Liver (tissue), 9 donors: Measurements from ENCODE around the gene ILDR1. TPM values are rescaled to one million over a fixed set of nuclear protein-coding genes. Genes with fewer than 3 reads are reported as not detected.

Source experiments
- DNase-seq: peaks from one replicate; pipeline ENCODE4 v3.0.0-alpha.2; 2017; ENCODE audit warnings: low spot score
- H3K27ac ChIP-seq, 2 donors: one replicate each; pipeline ENCODE4 v1.7.0; 2013; ENCODE audit warnings: inconsistent platforms in 2 of 2, low read length in 2 of 2, control low read depth in 1 of 2, low read depth in 1 of 2, mild to moderate bottlenecking in 1 of 2
- H3K27me3 ChIP-seq, 4 donors: one replicate each; pipeline versions ENCODE4 v1.6.1 to v1.7.0; 2013; ENCODE audit warnings: low read length in 3 of 4, inconsistent platforms in 1 of 4, mild to moderate bottlenecking in 1 of 4, moderate library complexity in 1 of 4; ENCODE audit not compliant: control insufficient read depth in 4 of 4, insufficient read depth in 4 of 4
- H3K36me3 ChIP-seq, 4 donors: one replicate each; pipeline versions ENCODE4 v1.6.1 to v1.7.0; 2013; ENCODE audit warnings: low read length in 3 of 4, mild to moderate bottlenecking in 3 of 4, low read depth in 1 of 4, moderate library complexity in 1 of 4; ENCODE audit not compliant: control insufficient read depth in 4 of 4, insufficient read depth in 3 of 4
- H3K4me1 ChIP-seq, 4 donors: one replicate each; pipeline versions ENCODE4 v1.6.1 to v1.7.0; 2013; ENCODE audit warnings: low read length in 3 of 4, mild to moderate bottlenecking in 3 of 4, moderate library complexity in 1 of 4; ENCODE audit not compliant: control insufficient read depth in 4 of 4, insufficient read depth in 4 of 4
- H3K4me3 ChIP-seq, 3 donors: one replicate each; pipeline versions ENCODE4 v1.6.1 to v1.7.0; 2013; ENCODE audit warnings: low read length in 3 of 3, control low read depth in 1 of 3, low read depth in 1 of 3, mild to moderate bottlenecking in 1 of 3
- H3K9ac ChIP-seq, 2 donors: one replicate each; pipeline ENCODE4 v1.7.0; 2013; ENCODE audit warnings: low read length in 2 of 2, mild to moderate bottlenecking in 2 of 2, moderate library complexity in 2 of 2, control low read depth in 1 of 2, low read depth in 1 of 2
- H3K9me3 ChIP-seq, 4 donors: one replicate each; pipeline versions ENCODE4 v1.6.1 to v1.7.0; 2013; ENCODE audit warnings: low read length in 3 of 4; ENCODE audit not compliant: control insufficient read depth in 4 of 4
- ATF3 ChIP-seq: IDR thresholded peaks from 2 replicates; pipeline ENCODE4 v1.6.1; 2016; ENCODE audit warnings: antibody characterized with exemption
- EGR1 ChIP-seq, 2 donors: IDR thresholded peaks; 2 replicates each; pipeline ENCODE4 v1.6.1; 2016 to 2018; ENCODE audit warnings: antibody characterized with exemption in 2 of 2, low read depth in 2 of 2
- FOXA1 ChIP-seq: IDR thresholded peaks from 2 replicates; pipeline ENCODE4 v1.6.1; 2016; ENCODE audit warnings: antibody characterized with exemption
- FOXA2 ChIP-seq: IDR thresholded peaks from 2 replicates; pipeline ENCODE4 v1.6.1; 2016; ENCODE audit warnings: antibody characterized with exemption
- GABPA ChIP-seq, 2 donors: IDR thresholded peaks in 1 of 2; conservative IDR thresholded peaks in 1 of 2; 2 replicates each; pipeline ENCODE4 v1.6.1; 2016; ENCODE audit warnings: antibody characterized with exemption in 2 of 2, mild to moderate bottlenecking in 1 of 2, moderate library complexity in 1 of 2
- HNF4A ChIP-seq, 2 donors: conservative IDR thresholded peaks; 2 replicates each; pipeline ENCODE4 v1.6.1; 2016; ENCODE audit warnings: antibody characterized with exemption in 2 of 2, mild to moderate bottlenecking in 2 of 2
- RAD21 ChIP-seq, 2 donors: IDR thresholded peaks; 2 replicates each; pipeline ENCODE4 v1.6.1; 2016; ENCODE audit warnings: antibody characterized with exemption in 2 of 2, mild to moderate bottlenecking in 2 of 2
- RXRA ChIP-seq, 2 donors: IDR thresholded peaks; 2 replicates each; pipeline ENCODE4 v1.6.1; 2017 to 2018; ENCODE audit warnings: antibody characterized with exemption in 2 of 2, mild to moderate bottlenecking in 1 of 2
- SP1 ChIP-seq: IDR thresholded peaks from 2 replicates; pipeline ENCODE4 v1.6.1; 2018; ENCODE audit warnings: antibody characterized with exemption, mild to moderate bottlenecking
- TAF1 ChIP-seq: conservative IDR thresholded peaks from 2 replicates; pipeline ENCODE4 v1.6.1; 2016; ENCODE audit warnings: antibody characterized with exemption, mild to moderate bottlenecking
- YY1 ChIP-seq: IDR thresholded peaks from 2 replicates; pipeline ENCODE4 v1.6.1; 2016; ENCODE audit warnings: antibody characterized with exemption, mild to moderate bottlenecking
- ZBTB33 ChIP-seq: IDR thresholded peaks from 2 replicates; pipeline ENCODE4 v1.6.1; 2016; ENCODE audit warnings: antibody characterized with exemption
- WGBS: extraction: QIAGEN DNeasy Blood & Tissue Kit; methylation state at CpG from one replicate; pipeline ENCODE4 v1.1.7; 2013; 5-methylcytosine and 5-hydroxymethylcytosine counted together
- polyA plus RNA-seq, 2 donors: library from polyadenylated mRNA; stranded (reverse) in 1 of 2; unstranded in 1 of 2; fragments of 200-250 nt in 1 of 2; fragments of >200 nt in 1 of 2; fragmentation: Nextera tagmentation in 1 of 2; extraction: Ambion mirVana in 1 of 2; gene quantifications; one replicate each; pipeline versions ENCODE4 v1.2.1 to v1.2.3, GENCODE V29; 2013 to 2015
- total RNA-seq, 2 donors: library from RNA; depleted of rRNA; stranded (reverse); fragments of >200 nt; gene quantifications; one replicate each; pipeline ENCODE4 v1.2.3, GENCODE V29; 2014
- donor health status: healthy.
- donor health status: healthy.
- donor health status: healthy.
- donor health status: healthy.
- donor health status: healthy.

The ILDR1 gene
- total and polyA plus RNA-seq, 4 donors: 0.07 to 1.7 (median 0.19) TPM

GRCh38 chr3:121989943-121990342, 32.1 kb downstream of the ILDR1 start:
- Histone ChIP-seq H3K4me3 (no peak overlapping the region), H3K36me3 (no peaks in the 10 kb centered on the region), H3K27ac (no peak overlapping the region), H3K9me3 (no peaks in the 10 kb centered on the region), H3K27me3 (no peaks in the 10 kb centered on the region), H3K4me1 (no peaks in the 10 kb centered on the region), H3K9ac (no peak overlapping the region)
- no peak for DNase-seq
- TF ChIP-seq RAD21 (IDR thresholded peaks at IDR 0.05) (peak; percentile 50 to 59), ATF3 (no peak), RXRA (IDR thresholded peaks at IDR 0.05) (no peak)

DNA sequence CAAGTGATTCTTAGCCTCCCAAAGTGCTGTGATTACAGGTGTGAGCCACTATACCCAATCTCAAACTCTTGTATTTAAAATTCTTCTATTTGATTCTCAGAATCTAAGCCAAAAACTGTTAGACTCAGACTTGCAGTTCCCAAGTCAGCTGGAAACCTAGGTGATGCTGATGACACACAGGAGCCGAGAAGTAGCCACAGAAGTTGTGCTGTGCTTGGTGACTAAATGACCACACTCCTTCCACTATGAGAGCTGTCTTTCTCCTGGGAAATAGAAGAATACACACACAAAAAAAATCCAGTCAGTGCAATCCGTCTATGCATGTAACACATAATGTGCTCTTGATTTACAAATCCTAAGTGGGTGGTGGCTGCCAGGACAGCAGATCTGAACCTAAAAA, 33.9 kb downstream of the ILDR1 start:
- H3K36me3 ChIP-seq: no peaks in the 10 kb centered on the region
- no peak for DNase-seq
- H3K27ac ChIP-seq: no peak overlapping the region
- peaks cover 0 to 8% (median 0%) of the 10 kb centered on the region in 4 donors for H3K9me3 ChIP-seq
- H3K4me3 ChIP-seq: no peak overlapping the region
- 90% methylated on average over 2 of the region's 2 CpGs for WGBS
- H3K27me3 ChIP-seq: no peaks in the 10 kb centered on the region
- no peak for TF ChIP-seq GABPA (IDR thresholded peaks at IDR 0.05 in 1 of 2, conservative IDR thresholded peaks at IDR 0.05 in 1 of 2)
- no peak for TF ChIP-seq ATF3
- no peak for TF ChIP-seq YY1
- TF ChIP-seq ZBTB33: no peak
- no peak for TF ChIP-seq FOXA1
- TF ChIP-seq FOXA2: no peak
- TF ChIP-seq SP1: no peak
- TF ChIP-seq HNF4A (conservative IDR thresholded peaks at IDR 0.05): no peak
- H3K9ac ChIP-seq: no peak overlapping the region
- H3K4me1 ChIP-seq: no peaks in the 10 kb centered on the region

- H3K4me1 ChIP-seq: no peaks in the 10 kb centered on the region
- WGBS: 84% methylated on average over 2 of the region's 2 CpGs
Observed at GRCh38 chr3:121985846-121986245, 36.2 kb downstream of the ILDR1 start.

More at GRCh38 chr3:121985846-121986245, 36.2 kb downstream of the ILDR1 start:
- H3K4me3 ChIP-seq: no peak overlapping the region
- DNase-seq: no peak
- no peaks in the 10 kb centered on the region for H3K27me3 ChIP-seq
- TF ChIP-seq TAF1: no peak
- no peak for TF ChIP-seq GABPA (IDR thresholded peaks at IDR 0.05 in 1 of 2, conservative IDR thresholded peaks at IDR 0.05 in 1 of 2)
- TF ChIP-seq YY1: no peak
- no peak for TF ChIP-seq SP1
- no peak for TF ChIP-seq FOXA2
- no peak for TF ChIP-seq ATF3
- TF ChIP-seq EGR1 (IDR thresholded peaks at IDR 0.05; ENCODE audit: low read depth in 2 of 2): no peak
- no peak overlapping the region for H3K27ac ChIP-seq
- no peaks in the 10 kb centered on the region for H3K36me3 ChIP-seq
- H3K9ac ChIP-seq: no peak overlapping the region
- H3K9me3 ChIP-seq: peaks cover 0 to 8% (median 0%) of the 10 kb centered on the region in 4 donors
